GM18951 (cell line): Measurements from ENCODE around the gene TUFM.

ENCODE experiments used
- POLR2A ChIP-seq: IDR thresholded peaks from 4 replicates; pipeline ENCODE4 v1.6.1; 2011; ENCODE audit warnings: mild to moderate bottlenecking; ENCODE audit not compliant: insufficient read length, insufficient read depth; ENCODE audit errors: extremely low read depth
- in situ Hi-C: fragments of 300-500 bp; cut with MboI; formaldehyde crosslinking; loops from one replicate; pipeline ENCODE4 v1.12.0; 2022; ENCODE audit warnings: low sequenced_read_pairs, mixed read lengths, inconsistent platforms; ENCODE audit not compliant: unreplicated experiment

Gene TUFM

DNA sequence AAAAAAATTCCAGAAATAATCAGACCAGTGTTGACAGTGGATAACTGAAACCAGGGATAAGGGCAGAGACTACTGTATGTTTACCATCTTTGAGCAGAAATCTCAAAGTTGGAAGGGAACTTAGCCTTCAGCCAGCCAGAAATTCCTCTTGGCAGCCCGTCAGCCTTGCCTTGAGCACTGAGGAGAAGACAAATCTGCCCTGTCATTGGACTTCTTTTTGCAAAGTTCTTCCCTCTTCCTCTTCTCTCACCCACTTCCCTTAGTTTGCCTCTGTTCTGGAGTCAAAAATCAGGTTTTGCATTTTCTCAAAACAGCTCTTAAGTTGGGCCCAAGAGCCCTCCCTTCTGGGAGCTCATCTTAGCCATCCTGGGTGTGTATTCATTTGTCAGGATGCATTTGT lies 6.2 kb downstream of the TUFM start:
- no peak for TF ChIP-seq POLR2A
- in situ Hi-C loops = no loop called here

- TF ChIP-seq POLR2A = no peak
- in situ Hi-C loops = no loop called here
Observed at GRCh38 chr16:28839004-28839639, 7.0 kb downstream of the TUFM start.

- in situ Hi-C loops = no loop called here
- TF ChIP-seq POLR2A = no peak
Observed at GRCh38 chr16:28838558-28838918, 7.6 kb downstream of the TUFM start.

- in situ Hi-C loops = no loop called here
- TF ChIP-seq POLR2A = no peak
Observed at GRCh38 chr16:28837672-28838557, 8.2 kb downstream of the TUFM start.

- TF ChIP-seq POLR2A = no peak
- in situ Hi-C loops = no loop called here
Observed at GRCh38 chr16:28836761-28837064, 9.4 kb downstream of the TUFM start.

GRCh38 chr16:28835864-28836760 lies 10.0 kb downstream of the TUFM start:
- TF ChIP-seq POLR2A = no peak
- in situ Hi-C loops = no loop called here

GRCh38 chr16:28834873-28835863 lies 11.0 kb downstream of the TUFM start:
- in situ Hi-C loops = no loop called here
- TF ChIP-seq POLR2A = no peak

DNA sequence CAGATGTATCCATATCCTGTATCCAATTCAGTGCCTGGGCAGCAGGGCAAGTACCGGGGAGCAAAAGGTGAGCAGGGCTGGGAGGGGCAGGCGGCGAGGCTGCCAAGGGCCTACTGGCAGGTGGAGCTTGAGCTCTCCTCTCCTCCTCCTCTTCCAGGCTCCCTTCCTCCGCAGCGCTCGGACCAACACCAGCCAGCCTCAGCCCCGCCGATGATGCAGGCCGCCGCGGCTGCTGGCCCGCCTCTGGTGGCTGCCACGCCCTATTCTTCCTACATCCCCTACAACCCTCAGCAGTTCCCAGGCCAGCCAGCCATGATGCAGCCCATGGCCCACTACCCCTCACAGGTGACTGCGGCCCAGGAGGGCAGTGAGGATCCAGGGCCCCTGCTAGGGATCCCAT lies 11.8 kb downstream of the TUFM start:
- in situ Hi-C loops = no loop called here
- no peak for TF ChIP-seq POLR2A

GRCh38 chr16:28830531-28830930 lies 15.6 kb downstream of the TUFM start:
- in situ Hi-C loops = no loop called here

DNA sequence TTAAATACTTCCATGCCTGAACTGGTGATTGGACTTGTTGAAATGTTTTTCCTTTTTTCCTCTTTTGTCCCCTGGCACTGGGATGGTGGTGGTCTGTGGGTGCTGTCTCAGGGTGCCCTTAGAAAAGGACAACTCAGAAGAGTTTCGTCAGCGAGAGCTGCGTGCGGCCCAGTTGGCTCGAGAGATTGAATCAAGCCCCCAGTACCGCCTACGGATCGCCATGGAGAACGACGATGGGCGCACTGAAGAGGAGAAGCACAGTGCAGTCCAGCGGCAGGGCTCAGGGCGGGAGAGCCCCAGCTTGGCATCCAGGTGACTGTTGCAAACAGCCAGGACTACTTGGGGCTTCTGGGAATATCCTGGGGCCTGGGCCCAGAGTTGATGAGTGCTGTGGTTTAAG lies 16.4 kb downstream of the TUFM start:
- TF ChIP-seq POLR2A = no peak
- in situ Hi-C loops = no loop called here

More at GRCh38 chr16:28830531-28830930, 15.6 kb downstream of the TUFM start:
- TF ChIP-seq POLR2A = no peak

- in situ Hi-C loops = no loop called here
- TF ChIP-seq POLR2A = no peak
Observed at GRCh38 chr16:28826141-28826540, 20.0 kb downstream of the TUFM start.

DNA sequence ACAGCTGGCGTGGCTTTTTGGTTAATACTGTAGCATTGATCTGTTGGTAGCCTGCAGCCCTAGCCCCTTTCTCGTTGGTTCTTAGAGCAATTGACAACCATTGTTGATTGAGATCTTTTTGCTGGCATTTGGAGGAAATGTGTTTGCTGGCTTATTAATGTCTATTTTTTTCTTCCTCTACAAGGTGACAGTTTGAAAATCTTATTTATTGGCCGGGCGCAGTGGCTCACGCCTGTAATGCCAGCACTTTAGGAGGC lies 21.5 kb downstream of the TUFM start:
- TF ChIP-seq POLR2A = no peak
- in situ Hi-C loops = no loop called here
